NCI-H1930 (cell line): ENCODE results near the gene SLC2A1.
"Not testable (repeated sequence)": the region's sequence is repeated elsewhere in the genome, so short reads cannot be mapped to it uniquely, and the experiment has no call there.

ENCODE experiments used
- DNase-seq, 2 experiments: peaks; one replicate each; lab custom pipeline; 2025; lab: John Stamatoyannopoulos, UW

The SLC2A1 gene

DNA sequence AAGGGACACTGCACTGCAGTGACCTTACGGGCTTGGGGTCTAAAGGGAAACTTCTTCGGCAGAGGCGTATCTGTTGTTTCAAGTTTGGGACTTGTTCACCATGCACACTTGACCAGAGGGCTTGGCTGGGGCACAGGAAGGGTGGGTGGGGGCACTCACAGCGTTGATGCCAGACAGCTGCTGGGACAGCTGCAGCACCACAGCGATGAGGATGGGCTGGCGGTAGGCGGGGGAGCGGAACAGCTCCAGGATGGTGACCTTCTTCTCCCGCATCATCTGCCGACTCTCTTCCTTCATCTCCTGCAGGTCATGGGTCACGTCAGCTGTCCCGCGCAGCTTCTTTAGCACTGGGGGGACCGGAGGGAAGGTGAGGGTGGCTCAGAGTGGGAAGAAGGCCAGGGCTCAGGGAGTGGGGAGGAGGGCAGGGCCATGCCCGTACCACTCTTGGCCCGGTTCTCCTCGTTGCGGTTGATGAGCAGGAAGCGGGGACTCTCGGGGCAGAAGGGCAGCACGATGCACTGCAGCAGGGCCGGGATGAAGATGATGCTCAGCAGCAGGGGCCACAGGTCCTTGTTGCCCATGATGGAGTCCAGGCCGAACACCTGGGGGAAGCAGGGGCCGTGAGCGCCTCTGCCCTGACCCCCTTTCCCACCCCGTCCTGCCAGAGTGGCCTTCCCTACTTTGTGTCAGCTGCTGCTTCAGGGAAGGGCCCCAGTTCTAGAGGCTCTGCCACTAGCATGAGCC is 29.1 kb downstream of the SLC2A1 start:
- no peak for DNase-seq

DNA sequence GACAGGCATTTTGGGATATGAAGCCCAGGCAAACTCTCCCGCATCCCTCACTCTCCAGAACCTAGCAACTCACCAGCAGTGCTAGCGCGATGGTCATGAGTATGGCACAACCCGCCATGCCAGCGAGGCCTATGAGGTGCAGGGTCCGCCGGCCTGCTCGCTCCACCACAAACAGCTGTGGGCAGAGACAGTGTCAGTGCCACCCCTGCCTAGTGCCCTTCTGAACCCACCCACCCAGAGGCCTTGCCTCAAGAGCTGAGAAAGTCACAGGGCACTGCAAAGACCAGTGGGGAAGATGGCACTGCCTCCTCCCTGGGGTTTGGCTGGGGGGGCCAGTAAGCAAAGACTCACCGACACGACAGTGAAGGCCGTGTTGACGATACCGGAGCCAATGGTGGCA is 29.8 kb downstream of the SLC2A1 start:
- DNase-seq, result no peak

DNA sequence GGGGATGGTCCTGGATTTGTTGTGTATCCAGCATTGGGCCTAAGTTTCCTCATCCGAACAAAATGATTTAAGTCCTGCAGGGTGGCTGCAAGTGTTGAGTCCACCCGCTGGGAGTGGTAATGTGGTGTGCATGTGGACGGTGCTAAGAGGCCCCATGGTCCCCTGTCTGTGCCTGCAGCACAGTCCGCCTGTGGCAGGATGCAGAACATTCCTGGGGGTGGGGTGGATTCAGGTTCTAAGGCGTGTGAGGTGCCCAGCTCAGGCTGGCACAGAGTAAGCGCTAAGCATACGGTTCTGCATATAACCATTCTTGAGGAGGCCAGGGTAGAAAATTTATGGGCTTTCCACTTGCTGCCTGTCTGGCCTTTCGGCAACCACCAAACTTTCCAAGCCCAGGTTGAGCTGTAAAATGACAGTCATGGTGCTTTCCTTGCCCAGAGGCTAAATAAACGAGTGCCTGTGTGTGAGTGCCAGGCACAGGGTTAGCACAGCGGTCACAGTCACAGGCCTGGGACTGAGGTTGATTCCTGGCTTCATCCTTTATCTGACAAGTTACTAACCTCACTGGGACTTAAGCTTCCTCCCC is 30.7 kb downstream of the SLC2A1 start:
- DNase-seq, result no peak

DNA sequence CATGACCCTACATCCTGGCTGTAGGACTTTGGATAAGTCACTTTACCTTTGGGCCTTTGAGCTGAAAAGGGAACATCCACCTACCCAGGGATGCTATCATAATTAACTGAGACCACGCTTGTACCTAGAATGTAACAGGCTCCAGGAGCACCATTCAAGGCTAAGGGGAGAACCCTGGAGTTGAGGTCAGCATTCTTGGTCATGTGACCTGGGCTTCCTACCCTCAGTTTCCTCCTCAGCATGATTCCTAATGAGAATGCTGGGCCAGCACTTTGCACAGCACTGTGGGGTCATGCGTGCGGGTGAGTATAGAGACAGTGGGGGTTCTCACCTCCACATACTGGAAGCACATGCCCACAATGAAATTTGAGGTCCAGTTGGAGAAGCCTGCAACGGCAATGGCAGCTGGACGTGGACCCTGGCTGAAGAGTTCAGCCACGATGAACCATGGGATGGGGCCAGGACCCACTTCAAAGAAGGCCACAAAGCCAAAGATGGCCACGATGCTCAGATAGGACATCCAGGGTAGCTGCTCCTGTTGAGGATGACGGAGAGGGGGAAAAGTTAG is 31.3 kb downstream of the SLC2A1 start:
- no peak for DNase-seq

DNA sequence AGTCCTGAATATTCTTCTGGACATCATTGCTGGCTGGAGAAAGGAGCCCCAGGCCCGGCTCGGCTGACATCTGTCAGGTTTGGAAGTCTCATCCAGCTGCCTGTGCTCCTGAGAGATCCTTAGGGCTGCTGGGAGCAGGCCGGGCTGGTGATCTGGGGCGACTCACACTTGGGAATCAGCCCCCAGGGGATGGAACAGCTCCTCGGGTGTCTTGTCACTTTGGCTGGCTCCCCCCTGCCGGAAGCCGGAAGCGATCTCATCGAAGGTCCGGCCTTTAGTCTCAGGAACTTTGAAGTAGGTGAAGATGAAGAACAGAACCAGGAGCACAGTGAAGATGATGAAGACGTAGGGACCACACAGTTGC is 31.8 kb downstream of the SLC2A1 start:
- DNase-seq, result no peak

DNA sequence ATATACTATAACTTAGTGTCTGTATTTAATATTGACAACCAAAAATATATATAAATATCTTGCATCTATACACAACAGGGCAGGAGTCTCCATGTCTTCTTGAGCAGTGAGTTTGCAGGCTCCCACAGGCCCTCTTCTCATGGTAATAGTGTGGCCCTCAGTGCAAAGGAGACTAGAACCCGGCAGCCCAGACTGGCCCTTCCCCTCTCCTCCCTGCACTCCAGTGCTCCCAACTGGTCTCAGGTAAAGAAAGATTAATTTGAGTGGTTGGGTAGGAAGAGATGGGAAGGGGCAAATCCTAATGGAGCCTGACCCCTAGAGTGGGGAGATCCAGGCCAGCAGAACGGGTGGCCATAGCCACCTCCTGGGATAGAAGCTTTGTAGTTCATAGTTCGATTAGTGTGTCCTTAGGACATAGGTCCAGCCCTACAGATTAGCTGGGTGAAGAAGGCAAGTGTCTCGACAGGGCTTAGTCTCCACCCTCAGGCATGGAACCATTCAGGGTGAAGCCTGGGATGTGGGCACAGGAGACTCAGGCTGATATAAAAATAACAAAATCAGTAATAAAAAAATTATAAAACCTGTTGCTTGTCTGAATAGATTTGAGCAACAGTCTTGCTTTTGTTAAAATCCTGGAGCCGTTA is 32.3 kb downstream of the SLC2A1 start:
- no peak for DNase-seq

DNA sequence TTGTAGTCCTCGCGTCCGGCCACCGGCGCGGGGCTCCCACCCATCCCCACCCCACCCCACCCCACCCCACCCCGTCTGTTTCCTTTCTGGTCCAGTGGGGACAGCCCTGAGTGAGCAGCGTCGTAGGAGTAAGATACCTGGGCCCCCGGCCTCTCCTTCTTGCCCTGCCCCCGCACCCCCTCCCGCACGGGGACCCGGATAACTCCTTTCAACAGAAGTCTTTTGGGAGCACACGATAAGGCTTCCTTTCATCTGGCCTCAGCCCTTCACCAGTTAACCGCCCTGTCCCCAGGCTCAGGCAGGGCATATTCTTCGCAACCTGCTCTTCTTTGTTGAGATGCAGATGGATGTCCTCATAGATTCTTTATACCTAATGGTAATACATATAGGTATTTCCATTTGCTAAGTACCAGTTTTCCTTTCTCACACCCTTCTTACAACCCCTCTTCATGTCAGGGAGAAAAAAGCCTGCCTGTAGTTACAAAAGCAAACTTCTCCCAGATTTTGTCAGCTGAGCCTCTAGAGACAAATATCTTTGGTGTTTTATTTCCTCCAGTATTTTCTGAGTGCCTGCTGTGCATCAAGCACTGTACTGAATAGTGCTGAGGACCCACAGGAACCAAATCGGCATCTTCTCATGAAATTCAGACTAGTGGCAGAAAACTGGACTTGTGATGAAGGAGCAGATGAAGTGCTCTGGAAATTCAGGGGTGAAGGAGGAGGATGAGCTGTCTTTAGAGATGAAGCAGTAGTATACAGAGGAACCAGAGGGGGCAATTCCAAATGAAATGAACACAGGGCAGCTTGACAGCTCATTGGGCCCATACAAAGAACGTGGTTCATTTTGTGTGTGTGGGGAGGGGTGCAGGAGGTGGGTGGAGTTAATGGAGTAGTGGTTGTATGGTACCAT is 33.6 kb downstream of the SLC2A1 start:
- peak in 1 of 2 experiments; percentile 5 for DNase-seq

DNA sequence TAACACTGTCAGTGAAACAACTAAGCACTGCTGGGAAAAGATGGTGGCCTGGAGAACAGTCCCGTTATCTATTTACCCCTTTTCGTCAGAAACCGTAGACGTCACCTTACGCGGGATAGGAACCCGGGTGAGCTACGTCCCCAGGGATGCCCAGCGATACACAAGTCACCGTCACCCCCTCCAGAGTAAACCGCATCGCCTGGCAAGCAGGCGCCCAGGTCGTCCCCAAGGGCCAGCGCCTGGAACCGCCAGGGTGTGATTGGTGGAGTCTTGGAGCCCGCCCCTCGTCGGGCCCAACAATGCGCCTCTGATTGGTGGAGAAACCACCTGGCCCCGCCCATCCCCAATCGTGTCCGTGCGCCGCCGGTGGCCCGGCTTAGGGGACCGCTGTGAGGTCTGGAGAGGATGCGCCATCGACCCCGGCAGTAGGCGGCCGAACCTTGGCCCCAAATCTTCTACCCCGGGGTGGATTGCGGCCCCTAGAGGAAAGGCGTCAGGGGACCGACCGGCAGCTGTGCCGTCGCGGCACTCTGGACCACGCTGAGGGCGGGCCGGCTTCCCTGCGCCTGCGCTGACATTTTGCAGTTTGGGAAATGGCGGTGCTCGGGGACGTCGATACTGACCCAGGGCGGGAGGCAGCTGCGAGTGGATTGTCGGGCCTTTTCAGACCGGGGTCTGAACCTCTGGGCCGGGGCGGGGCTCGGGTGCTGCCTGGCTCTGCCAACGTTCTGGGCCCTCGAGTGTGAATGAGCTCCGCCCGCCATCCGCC is 34.4 kb downstream of the SLC2A1 start:
- DNase-seq, result peak; percentile 92 to 94

DNA sequence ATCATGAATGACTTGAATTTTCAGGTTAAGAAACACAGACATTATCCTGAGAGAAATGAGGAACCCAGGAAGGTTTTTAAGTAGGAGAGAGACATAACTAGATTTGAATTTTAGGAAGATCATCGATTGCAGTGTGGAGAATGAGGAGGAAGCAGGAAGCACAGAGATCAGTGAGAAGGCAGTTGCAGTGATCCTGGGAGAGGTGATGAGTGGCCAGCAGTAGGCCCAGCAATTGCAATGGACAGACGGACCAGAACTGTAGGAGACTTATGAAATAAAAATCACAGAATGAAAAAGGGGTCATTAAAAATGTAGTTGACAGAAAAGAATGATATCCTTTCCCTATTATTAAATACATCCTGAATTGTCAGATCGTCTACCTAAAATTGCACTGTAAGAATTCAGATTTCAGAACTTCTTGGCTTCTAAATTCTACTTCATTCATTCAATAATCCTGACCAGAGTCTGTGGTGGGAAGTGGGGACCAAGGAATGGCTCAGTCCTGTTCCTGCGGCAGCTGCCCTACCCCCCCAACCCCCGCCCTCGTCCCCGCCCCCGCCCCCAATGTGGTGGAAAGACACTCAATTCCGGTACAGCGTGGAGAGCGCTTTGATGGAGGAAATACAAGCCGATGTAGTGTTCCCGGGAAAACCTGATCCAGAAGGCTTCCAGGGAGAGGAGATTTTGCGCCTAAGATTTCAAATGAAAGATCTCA is 35.1 kb downstream of the SLC2A1 start:
- no peak for DNase-seq

DNA sequence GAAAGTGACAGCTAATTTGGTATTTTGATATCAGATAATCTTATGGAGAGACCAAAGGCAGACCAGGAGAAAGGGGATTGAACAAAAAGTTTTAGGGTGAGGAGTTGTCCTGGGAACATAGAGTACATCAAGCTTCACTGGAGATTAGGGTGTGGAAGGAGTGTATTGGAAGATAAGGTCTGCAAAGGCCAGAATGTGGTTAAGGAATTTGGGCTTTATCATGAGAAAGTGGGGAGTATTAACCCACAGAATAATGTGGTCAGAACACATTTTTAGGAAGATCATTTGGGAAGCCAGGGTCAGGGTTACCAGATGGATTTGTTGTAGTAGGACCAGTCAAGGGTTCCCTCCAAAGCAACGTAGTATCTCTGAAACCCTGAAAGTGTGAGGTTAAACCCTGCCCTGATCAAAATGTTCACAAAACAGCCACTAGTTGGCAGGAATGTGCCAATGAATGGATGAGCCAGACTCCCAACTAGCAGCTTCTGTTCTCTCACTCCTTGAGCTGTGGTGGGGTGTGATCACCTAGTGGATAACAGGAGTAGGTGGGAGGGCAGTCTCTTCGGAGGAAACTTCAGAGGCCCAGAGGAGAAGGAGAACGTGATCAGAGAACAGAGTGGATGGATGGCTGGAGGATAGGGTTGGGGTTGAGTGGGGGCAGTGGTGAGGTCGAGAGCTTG is 35.8 kb downstream of the SLC2A1 start:
- DNase-seq, result peak; percentile 32 to 37

DNA sequence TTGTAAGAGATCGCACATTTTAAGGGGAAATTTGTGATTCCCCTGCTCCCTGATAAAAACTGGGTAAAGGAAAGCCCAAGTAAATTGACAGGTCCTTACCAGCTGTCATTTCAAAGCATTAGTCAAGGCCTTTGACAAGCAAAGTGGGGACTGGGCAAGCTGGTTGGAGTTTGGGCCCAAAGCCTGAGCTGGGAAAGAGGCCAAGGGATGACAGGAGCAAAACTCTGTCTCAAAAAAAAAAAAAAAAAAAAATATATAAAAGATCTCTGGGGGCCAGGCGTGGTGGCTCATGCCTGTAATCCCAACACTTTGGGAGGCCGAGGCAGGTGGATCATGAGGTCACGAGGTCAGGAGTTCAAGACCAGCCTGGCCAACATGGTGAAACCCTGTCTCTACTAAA is 36.9 kb downstream of the SLC2A1 start:
- no peak for DNase-seq

DNA sequence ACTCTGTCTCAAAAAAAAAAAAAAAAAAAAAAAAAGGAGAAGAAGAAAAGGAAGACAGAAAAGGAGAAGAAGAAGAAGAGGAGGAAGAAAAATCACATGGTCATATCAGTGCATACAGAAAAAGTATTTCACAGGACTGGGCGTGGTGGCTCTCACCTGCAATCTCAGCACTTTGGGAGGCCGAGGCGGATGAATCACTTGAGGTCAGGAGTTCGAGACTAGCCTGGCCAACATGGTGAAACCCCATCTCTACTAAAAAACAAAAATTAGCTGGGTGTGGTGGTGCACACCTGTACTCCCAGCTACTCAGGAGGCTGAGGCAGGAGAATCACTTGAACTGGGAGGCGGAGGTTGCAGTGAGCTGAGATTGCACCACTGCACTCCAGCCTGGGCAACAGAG is 39.0 kb downstream of the SLC2A1 start:
- DNase-seq, result not testable (repeated sequence)

DNA sequence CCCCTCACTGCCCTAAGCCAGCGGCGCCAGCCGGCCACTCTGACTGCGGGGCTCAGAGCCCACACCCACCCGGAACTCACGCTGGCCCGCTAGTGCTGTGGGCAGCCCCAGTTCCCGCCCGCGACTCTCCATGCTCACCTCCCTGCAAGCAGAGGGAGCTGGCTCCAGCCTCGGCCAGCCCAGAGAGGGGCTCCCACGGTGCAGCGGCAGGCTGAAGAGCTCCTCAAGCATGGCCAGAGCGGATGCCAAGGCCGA is 41.5 kb downstream of the SLC2A1 start:
- no peak for DNase-seq

DNA sequence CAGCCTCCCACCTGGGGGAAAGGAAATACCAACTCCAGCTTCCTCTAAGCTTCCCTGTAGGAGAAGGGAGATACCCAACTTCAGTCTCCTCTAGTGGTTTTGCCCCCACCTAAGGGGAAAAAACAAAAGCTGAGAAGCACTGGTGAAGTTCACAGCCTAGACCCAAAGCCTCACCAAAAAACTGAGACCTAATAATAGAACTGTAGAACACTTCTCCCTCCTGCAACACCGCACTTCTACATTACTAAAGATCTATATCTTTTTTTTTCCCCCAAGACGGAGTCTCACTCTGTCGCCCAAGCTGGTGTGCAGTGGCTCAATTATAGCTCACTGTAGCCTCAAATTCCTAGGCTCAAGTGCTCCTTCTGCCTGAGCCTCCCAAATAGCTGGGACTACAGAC is 43.2 kb downstream of the SLC2A1 start:
- no peak for DNase-seq

DNA sequence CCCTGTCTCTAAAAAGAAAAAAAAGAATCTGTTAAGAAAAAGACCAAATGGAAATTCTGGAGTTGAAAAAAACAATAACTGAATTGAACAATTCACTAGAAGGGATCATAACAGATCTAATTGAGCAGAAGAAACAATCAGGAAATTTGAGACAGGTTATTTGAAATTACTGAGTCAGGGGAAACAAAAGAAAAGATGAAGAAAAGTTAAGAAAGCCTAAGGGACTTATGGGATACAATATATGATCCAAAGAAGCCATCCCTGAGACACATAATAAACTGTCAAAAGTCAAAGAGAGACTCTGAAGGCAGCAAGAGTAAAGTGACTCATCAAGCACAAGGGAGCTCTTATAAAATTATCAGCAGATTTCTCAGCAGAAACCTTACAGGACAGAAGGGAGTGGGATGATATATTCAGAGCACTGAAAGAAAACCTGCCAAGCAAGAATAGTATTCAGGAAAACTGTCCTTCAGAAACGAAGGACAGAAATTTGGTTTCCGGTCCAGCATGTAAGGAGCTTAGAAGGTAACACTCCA is 44.5 kb downstream of the SLC2A1 start:
- no peak for DNase-seq

DNA sequence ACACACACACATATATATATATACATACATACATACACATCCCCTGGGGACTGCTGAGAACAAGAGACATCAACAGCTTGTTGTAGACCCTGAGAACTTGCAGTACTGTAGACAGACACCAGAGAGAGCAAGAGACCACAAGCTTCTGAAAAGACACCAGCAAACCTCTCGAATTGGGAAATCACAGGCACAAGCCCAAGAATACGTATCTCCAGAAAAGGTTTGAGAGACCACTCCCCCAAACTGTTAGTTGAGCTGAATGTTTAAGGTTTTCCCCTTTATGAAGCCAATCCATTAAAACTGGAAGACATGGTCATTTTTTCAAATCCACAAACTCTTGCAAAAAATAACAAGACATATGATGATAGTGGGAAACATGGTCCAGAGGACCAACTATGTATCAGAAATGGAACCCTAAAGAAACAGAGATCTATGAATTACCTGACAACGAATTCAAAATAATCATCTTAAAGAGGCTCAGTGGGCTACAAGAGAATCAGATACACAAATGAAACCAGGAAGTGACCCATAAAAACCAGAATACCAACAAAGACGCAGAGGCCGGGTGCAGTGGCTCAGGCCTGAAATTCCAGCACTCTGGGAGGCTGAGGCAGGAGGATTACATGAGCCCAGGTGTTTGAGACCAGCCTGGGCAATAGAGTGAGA is 45.1 kb downstream of the SLC2A1 start:
- DNase-seq, result peak; percentile 4 to 13

DNA sequence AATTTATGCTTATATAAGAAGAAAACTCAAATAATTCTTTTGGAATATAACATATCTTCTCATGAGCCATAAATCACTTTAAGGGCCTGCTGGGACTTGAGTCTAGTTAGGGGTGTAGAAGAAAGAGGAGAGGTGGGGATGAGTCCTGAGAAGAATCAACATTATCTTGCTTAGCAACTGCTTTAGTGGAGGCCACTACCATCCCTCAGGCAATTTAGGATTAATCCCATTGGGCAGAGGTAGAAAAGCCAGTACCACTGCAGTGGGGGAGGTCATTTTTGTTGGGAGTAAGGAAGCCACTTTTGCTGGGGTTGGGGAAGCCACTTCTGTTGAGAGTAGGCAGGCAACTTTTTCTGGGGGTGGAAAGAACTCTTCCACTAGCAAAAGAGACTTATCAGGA is 47.7 kb downstream of the SLC2A1 start:
- DNase-seq, result no peak

DNA sequence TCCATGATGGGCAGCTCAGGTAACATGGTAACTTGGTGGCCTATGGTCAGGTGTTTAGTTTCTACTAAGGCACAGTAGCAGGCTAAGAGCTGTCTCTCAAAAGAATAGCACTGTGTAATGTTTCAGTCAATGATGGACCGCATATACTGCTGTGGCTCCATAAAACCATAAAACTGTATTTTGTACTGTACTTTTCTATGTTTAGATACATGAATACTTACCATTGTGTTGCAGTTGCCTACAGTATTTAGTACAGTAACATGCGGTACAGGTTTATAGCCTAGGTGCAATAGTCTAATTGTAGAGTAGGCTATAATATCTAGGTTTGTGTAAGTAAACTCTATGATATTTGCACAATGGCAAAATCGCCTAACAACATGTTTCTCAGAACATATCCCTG is 50.6 kb downstream of the SLC2A1 start:
- no peak for DNase-seq

DNA sequence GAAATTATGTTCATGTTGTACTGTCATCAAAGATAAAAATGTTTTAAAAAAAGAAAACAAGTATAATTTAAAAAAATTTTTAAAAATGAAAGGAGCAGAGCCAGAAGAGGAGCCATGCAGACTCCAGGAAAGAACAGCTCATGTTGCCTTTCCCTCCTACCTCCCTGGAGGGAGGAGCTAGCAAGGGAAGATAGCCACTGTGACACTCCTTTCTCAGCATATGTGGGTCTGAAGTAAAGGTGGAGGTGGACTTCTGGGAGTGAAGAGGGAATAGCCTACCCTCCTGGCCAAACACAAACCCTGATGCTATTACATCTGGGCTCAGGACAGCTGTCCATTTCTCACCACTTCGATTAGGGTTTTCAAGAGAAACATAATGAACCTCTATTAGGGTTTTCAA is 54.2 kb downstream of the SLC2A1 start:
- no peak for DNase-seq

DNA sequence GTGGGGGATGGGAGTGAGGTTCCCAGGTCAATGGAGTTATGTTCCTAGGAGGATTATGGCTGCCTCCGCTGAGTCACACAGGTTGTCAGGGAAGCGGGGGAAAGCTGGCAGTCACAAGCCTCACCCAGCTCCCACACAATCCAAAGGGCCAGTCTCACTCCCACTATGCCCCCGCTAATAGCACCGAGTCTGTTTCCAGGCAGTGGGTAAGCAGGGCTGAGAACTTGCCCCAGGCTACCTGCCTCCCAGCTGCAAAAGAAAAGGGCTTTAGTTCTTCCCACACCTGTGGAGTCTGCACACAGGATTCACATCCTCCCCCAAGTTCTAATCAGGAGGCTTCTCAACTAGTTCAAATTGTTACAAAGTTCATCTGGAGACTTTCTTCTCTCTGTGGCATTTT is 58.7 kb downstream of the SLC2A1 start:
- not testable (repeated sequence) for DNase-seq
